Fibroblast of lung (primary cell): ENCODE data around the gene UMPS.

Source experiments
- CTCF ChIP-seq, 2 donors: IDR thresholded peaks in 1 of 2; conservative IDR thresholded peaks in 1 of 2; 1 replicate in 1 of 2; 2 replicates in 1 of 2; pipeline ENCODE4 v1.5.1; 2011 to 2012; ENCODE audit warnings: low read length in 2 of 2, control low read depth in 1 of 2, inconsistent platforms in 1 of 2, low read depth in 1 of 2, mild to moderate bottlenecking in 1 of 2
- EZH2 ChIP-seq: IDR thresholded peaks from 2 replicates; pipeline ENCODE4 v1.5.1; 2012; ENCODE audit warnings: low read length, control low read depth, mild to moderate bottlenecking; ENCODE audit errors: missing control alignments

- TF ChIP-seq CTCF (conservative IDR thresholded peaks at IDR 0.05 in 1 of 2, IDR thresholded peaks at IDR 0.05 in 1 of 2; ENCODE audit: low read depth in 1 of 2, low read length in 2 of 2) (no peak), EZH2 (no peak)
Observed at GRCh38 chr3:124793054-124793739, 62.9 kb downstream of the UMPS start.
